ENCODE measurements around the gene MUSK.

Gene MUSK

GRCh38 chr9:110695846-110696245 lies 27.3 kb downstream of the MUSK start:
- DNase-seq = peak; percentile 26

- DNase-seq = peak; percentile 42
Observed at GRCh38 chr9:110700953-110701352, 32.4 kb downstream of the MUSK start.

GRCh38 chr9:110703669-110704068 lies 35.1 kb downstream of the MUSK start:
- no peak for DNase-seq

- DNase-seq = no peak
Observed at GRCh38 chr9:110707419-110707818, 38.8 kb downstream of the MUSK start.

GRCh38 chr9:110710420-110710819 lies 41.8 kb downstream of the MUSK start:
- DNase-seq = no peak

- peak; percentile 45 for DNase-seq
Observed at GRCh38 chr9:110712955-110713354, 44.4 kb downstream of the MUSK start.

GRCh38 chr9:110714314-110714713 lies 45.7 kb downstream of the MUSK start:
- no peak for DNase-seq

GRCh38 chr9:110728058-110728457 lies 59.5 kb downstream of the MUSK start:
- no peak for DNase-seq

GRCh38 chr9:110729641-110730040 lies 61.0 kb downstream of the MUSK start:
- DNase-seq = no peak

- no peak for DNase-seq
Observed at GRCh38 chr9:110731437-110732028, 62.9 kb downstream of the MUSK start.

- DNase-seq = no peak
Observed at GRCh38 chr9:110738982-110739381, 70.4 kb downstream of the MUSK start.

GRCh38 chr9:110742741-110743371 lies 74.3 kb downstream of the MUSK start:
- DNase-seq = peak; percentile 77

- DNase-seq = peak; percentile 96
Observed at GRCh38 chr9:110744715-110745384, 76.3 kb downstream of the MUSK start.

GRCh38 chr9:110745676-110746075 lies 77.1 kb downstream of the MUSK start:
- peak; percentile 29 for DNase-seq

- DNase-seq = no peak
Observed at GRCh38 chr9:110746211-110746930, 77.8 kb downstream of the MUSK start.

GRCh38 chr9:110748251-110748893 lies 79.8 kb downstream of the MUSK start:
- no peak for DNase-seq

- DNase-seq = no peak
Observed at GRCh38 chr9:110750272-110750671, 81.7 kb downstream of the MUSK start.

- DNase-seq = no peak
Observed at GRCh38 chr9:110751971-110752370, 83.4 kb downstream of the MUSK start.

- DNase-seq = peak; percentile 93
Observed at GRCh38 chr9:110752766-110753165, 84.2 kb downstream of the MUSK start.

GRCh38 chr9:110753731-110754231 lies 85.2 kb downstream of the MUSK start:
- DNase-seq = peak; percentile 68

GRCh38 chr9:110755179-110755578 lies 86.6 kb downstream of the MUSK start:
- no peak for DNase-seq

GRCh38 chr9:110758201-110758600 lies 89.6 kb downstream of the MUSK start:
- no peak for DNase-seq

GRCh38 chr9:110762783-110763182 lies 94.2 kb downstream of the MUSK start:
- DNase-seq = peak; percentile 40

Measured in fibroblast of skin of abdomen (primary cell).